C4-2B (cell line): ENCODE measurements around the gene RMDN2.

Experiments used
- ZFX ChIP-seq: fragments of 450-650 bp; IDR thresholded peaks from 2 replicates; pipeline ENCODE4 v1.6.1; 2017
- TF ChIP-seq, protein P1 (sequence below): fragments of 450-650 bp; conservative IDR thresholded peaks from 2 replicates; pipeline ENCODE4 v1.5.1; 2017; ENCODE audit warnings: mild to moderate bottlenecking

DNA sequence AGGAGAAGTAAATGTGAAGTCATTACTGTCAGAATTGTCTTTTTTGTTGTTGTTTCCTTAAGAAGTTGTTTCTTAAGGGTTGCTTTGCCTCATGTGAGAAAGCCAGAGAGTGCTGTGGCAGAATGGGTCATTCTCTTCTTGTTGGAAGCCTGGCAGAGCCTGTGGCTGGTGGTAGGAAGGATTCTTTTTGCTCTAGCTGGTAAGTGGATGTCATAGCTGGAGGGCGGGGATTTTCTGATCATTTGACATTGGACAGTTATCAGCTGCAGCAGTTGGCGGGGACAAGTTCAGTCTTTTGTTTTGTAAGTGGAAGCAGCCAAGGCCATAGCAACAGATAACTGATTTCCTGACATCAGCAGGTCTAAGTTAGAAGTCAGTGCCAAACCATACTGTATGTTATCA is 5.5 kb upstream of the RMDN2 start:
- TF ChIP-seq, protein P1, sequence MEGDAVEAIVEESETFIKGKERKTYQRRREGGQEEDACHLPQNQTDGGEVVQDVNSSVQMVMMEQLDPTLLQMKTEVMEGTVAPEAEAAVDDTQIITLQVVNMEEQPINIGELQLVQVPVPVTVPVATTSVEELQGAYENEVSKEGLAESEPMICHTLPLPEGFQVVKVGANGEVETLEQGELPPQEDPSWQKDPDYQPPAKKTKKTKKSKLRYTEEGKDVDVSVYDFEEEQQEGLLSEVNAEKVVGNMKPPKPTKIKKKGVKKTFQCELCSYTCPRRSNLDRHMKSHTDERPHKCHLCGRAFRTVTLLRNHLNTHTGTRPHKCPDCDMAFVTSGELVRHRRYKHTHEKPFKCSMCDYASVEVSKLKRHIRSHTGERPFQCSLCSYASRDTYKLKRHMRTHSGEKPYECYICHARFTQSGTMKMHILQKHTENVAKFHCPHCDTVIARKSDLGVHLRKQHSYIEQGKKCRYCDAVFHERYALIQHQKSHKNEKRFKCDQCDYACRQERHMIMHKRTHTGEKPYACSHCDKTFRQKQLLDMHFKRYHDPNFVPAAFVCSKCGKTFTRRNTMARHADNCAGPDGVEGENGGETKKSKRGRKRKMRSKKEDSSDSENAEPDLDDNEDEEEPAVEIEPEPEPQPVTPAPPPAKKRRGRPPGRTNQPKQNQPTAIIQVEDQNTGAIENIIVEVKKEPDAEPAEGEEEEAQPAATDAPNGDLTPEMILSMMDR = no peak
- TF ChIP-seq ZFX = no peak
